H1 (cell line): ENCODE data around the gene CBLB. TPM values are rescaled to one million over a fixed set of nuclear protein-coding genes. Genes with fewer than 3 reads are reported as not detected.

Experiments used
- CTCF ChIA-PET: fragments of 300-600 bp; sonication (Branson Sonifier 250); formaldehyde crosslinking; loops from one replicate; lab custom pipeline; 2021; ENCODE audit not compliant: partially characterized antibody; lab: Charles Lee
- POLR2A ChIA-PET: fragments of 300-600 bp; sonication (Branson Sonifier 250); formaldehyde crosslinking; loops from one replicate; lab custom pipeline; 2021; ENCODE audit warnings: inconsistent platforms; ENCODE audit not compliant: partially characterized antibody; lab: Charles Lee
- DNase-seq, 2 experiments: peaks; one replicate each; pipeline versions ENCODE4 v3.0.0 to v3.0.0-alpha.2; 2010 to 2022; ENCODE audit warnings: low spot score in 2 of 2, low read depth in 1 of 2, mixed read lengths in 1 of 2
- FAIRE-seq: peaks from 2 replicates; lab custom pipeline; 2011; peaks lifted over from hg19 to GRCh38; lab: Jason Lieb, UNC
- H2AFZ ChIP-seq: 2 replicates; pipeline ENCODE4 v1.8.1; 2012; ENCODE audit warnings: low read length, inconsistent platforms
- H2AK5ac ChIP-seq: 2 replicates; pipeline ENCODE4 v1.6.1; 2013; ENCODE audit warnings: low read depth, low read length
- H2BK120ac ChIP-seq: replicated peaks from 2 replicates; pipeline ENCODE3; 2013; ENCODE audit warnings: low read depth, low read length, inconsistent platforms
- H2BK12ac ChIP-seq: 2 replicates; pipeline ENCODE4 v1.6.1; 2013; ENCODE audit warnings: low read depth, low read length
- H2BK15ac ChIP-seq: 2 replicates; pipeline ENCODE4 v1.6.1; 2013; ENCODE audit warnings: low read length
- H2BK20ac ChIP-seq: 2 replicates; pipeline ENCODE4 v1.6.1; 2013; ENCODE audit warnings: low read length
- H2BK5ac ChIP-seq: 2 replicates; pipeline ENCODE4 v1.6.1; 2013; ENCODE audit warnings: low read depth, low read length
- H3K14ac ChIP-seq: 2 replicates; pipeline ENCODE4 v1.6.1; 2013; ENCODE audit warnings: inconsistent platforms; ENCODE audit not compliant: insufficient read length
- H3K18ac ChIP-seq: 2 replicates; pipeline ENCODE4 v1.6.1; 2013; ENCODE audit warnings: low read length; ENCODE audit errors: extremely low read depth
- H3K23ac ChIP-seq: 2 replicates; pipeline ENCODE4 v1.6.1; 2013; ENCODE audit warnings: inconsistent platforms; ENCODE audit not compliant: insufficient read length
- H3K23me2 ChIP-seq: 2 replicates; pipeline ENCODE4 v1.6.1; 2013; ENCODE audit warnings: low read depth, low read length
- H3K27ac ChIP-seq: 2 replicates; pipeline ENCODE4 v1.6.1; 2011; ENCODE audit warnings: low read depth, low read length, inconsistent platforms
- H3K27me3 ChIP-seq, 4 experiments: replicated peaks in 1 of 4; 1 replicate in 1 of 4; 2 replicates in 3 of 4; pipeline versions ENCODE4 v1.6.1 to v1.8.1; 2011 to 2013; ENCODE audit warnings: low read length in 3 of 4, mild to moderate bottlenecking in 3 of 4, inconsistent platforms in 2 of 4, mixed read lengths in 2 of 4, moderate library complexity in 1 of 4; ENCODE audit not compliant: control insufficient read depth in 3 of 4, insufficient read depth in 3 of 4; ENCODE audit errors: extremely low read depth in 1 of 4
- H3K36me3 ChIP-seq, 4 experiments: 2 replicates each; pipeline versions ENCODE4 v1.6.1 to v1.8.1; 2011 to 2013; ENCODE audit warnings: mild to moderate bottlenecking in 4 of 4, low read length in 3 of 4, moderate library complexity in 2 of 4, control low read depth in 1 of 4, inconsistent platforms in 1 of 4; ENCODE audit not compliant: insufficient read depth in 4 of 4, control insufficient read depth in 2 of 4
- H3K4ac ChIP-seq: replicated peaks from 2 replicates; pipeline ENCODE3; 2013; ENCODE audit warnings: low read length, low read depth, mixed read lengths, inconsistent platforms; ENCODE audit not compliant: insufficient read length
- H3K4me1 ChIP-seq, 4 experiments: replicated peaks in 1 of 4; 1 replicate in 1 of 4; 2 replicates in 3 of 4; pipeline versions ENCODE4 v1.6.1 to v1.8.1; 2011 to 2013; ENCODE audit warnings: low read length in 3 of 4, inconsistent platforms in 2 of 4, mixed read lengths in 1 of 4; ENCODE audit not compliant: insufficient read depth in 4 of 4, control insufficient read depth in 3 of 4
- H3K4me2 ChIP-seq, 2 experiments: 2 replicates each; pipeline versions ENCODE4 v1.6.1 to v1.8.1; 2011 to 2013; ENCODE audit warnings: low read depth in 2 of 2, low read length in 2 of 2, control low read depth in 1 of 2, inconsistent platforms in 1 of 2, mild to moderate bottlenecking in 1 of 2; ENCODE audit not compliant: insufficient read depth in 1 of 2
- H3K4me3 ChIP-seq, 4 experiments: fragments of 200-600, 300-600 bp in 1 of 4; sonication (generic), shearing (Covaris generic), sonication (Bioruptor Twin) in 1 of 4; 2 replicates each; pipeline versions ENCODE4 v1.5.1 to v1.8.1; 2011 to 2016; ENCODE audit warnings: low read length in 4 of 4, low read depth in 3 of 4, control low read depth in 2 of 4, inconsistent platforms in 2 of 4, mild to moderate bottlenecking in 2 of 4, mixed read lengths in 1 of 4, moderate library complexity in 1 of 4; ENCODE audit not compliant: insufficient read depth in 2 of 4; ENCODE audit errors: extremely low read depth in 1 of 4
- H3K56ac ChIP-seq: replicated peaks from 2 replicates; pipeline ENCODE3; 2013; ENCODE audit warnings: low read depth, mild to moderate bottlenecking, mixed read lengths, low read length, inconsistent platforms; ENCODE audit not compliant: insufficient read length
- H3K79me1 ChIP-seq: 2 replicates; pipeline ENCODE4 v1.6.1; 2013; ENCODE audit warnings: low read depth, low read length, control low read depth
- H3K79me2 ChIP-seq, 2 experiments: 2 replicates each; pipeline versions ENCODE4 v1.6.1 to v1.8.1; 2012 to 2013; ENCODE audit warnings: low read length in 2 of 2, mild to moderate bottlenecking in 2 of 2, inconsistent platforms in 1 of 2; ENCODE audit not compliant: insufficient read depth in 2 of 2, control insufficient read depth in 1 of 2
- H3K9ac ChIP-seq, 4 experiments: replicated peaks in 1 of 4; 1 replicate in 1 of 4; 2 replicates in 3 of 4; pipeline versions ENCODE4 v1.6.1 to v1.8.1; 2011 to 2013; ENCODE audit warnings: low read depth in 3 of 4, low read length in 3 of 4, control low read depth in 2 of 4, mild to moderate bottlenecking in 2 of 4, moderate library complexity in 2 of 4, inconsistent platforms in 1 of 4; ENCODE audit errors: extremely low read depth in 1 of 4
- H3K9me3 ChIP-seq, 2 experiments: 2 replicates each; pipeline versions ENCODE4 v1.6.1 to v1.8.1; 2012 to 2013; ENCODE audit warnings: mild to moderate bottlenecking in 2 of 2, moderate library complexity in 2 of 2, control low read depth in 1 of 2, inconsistent platforms in 1 of 2, low read depth in 1 of 2, low read length in 1 of 2, mixed read lengths in 1 of 2; ENCODE audit not compliant: insufficient read depth in 2 of 2
- H4K20me1 ChIP-seq, 2 experiments: replicated peaks in 1 of 2; 2 replicates each; pipeline versions ENCODE3 to v1.8.1; 2011 to 2013; ENCODE audit warnings: inconsistent platforms in 2 of 2, low read length in 2 of 2, mild to moderate bottlenecking in 1 of 2; ENCODE audit not compliant: insufficient read depth in 2 of 2, control insufficient read depth in 1 of 2
- H4K5ac ChIP-seq: 2 replicates; pipeline ENCODE4 v1.6.1; 2013; ENCODE audit warnings: low read length, low read depth, mixed read lengths, inconsistent platforms; ENCODE audit not compliant: insufficient read length
- H4K8ac ChIP-seq: 2 replicates; pipeline ENCODE4 v1.8.0; 2013; ENCODE audit warnings: mild to moderate bottlenecking, moderate library complexity, low read length, inconsistent platforms; ENCODE audit not compliant: insufficient read depth; ENCODE audit errors: extremely low read depth
- H4K91ac ChIP-seq: replicated peaks from 2 replicates; pipeline ENCODE3; 2013; ENCODE audit warnings: low read length, mixed read lengths, inconsistent platforms; ENCODE audit not compliant: insufficient read length
- ASH2L ChIP-seq: fragments of 200-600, 300-600 bp; sonication (generic); IDR thresholded peaks from one replicate; pipeline ENCODE4 v1.7.1; 2017; ENCODE audit warnings: low read length
- ATF2 ChIP-seq: IDR thresholded peaks from 2 replicates; pipeline ENCODE4 v1.6.1; 2012; ENCODE audit warnings: low read length, inconsistent platforms
- CEBPB ChIP-seq: IDR thresholded peaks from 2 replicates; pipeline ENCODE4 v1.6.1; 2012; ENCODE audit warnings: low read depth, low read length
- CTCF ChIP-seq, 3 experiments: IDR thresholded peaks; 1 replicate in 2 of 3; 2 replicates in 1 of 3; pipeline versions ENCODE4 v1.5.1 to v1.6.1; 2011; ENCODE audit warnings: low read length in 3 of 3, mild to moderate bottlenecking in 3 of 3, inconsistent platforms in 2 of 3, low read depth in 1 of 3, moderate library complexity in 1 of 3; ENCODE audit not compliant: insufficient read depth in 1 of 3; ENCODE audit errors: control extremely low read depth in 1 of 3
- EZH2 ChIP-seq: fragments of 200-600 bp; sonication (generic); IDR thresholded peaks from 2 replicates; pipeline ENCODE4 v1.7.1; 2012; ENCODE audit warnings: low read depth, mild to moderate bottlenecking, moderate library complexity, low read length, inconsistent platforms; ENCODE audit not compliant: severe bottlenecking
- GABPA ChIP-seq: IDR thresholded peaks from 2 replicates; pipeline ENCODE4 v1.6.1; 2011; ENCODE audit warnings: mild to moderate bottlenecking, low read length, moderate library complexity, borderline replicate concordance; ENCODE audit not compliant: insufficient read depth
- NANOG ChIP-seq: IDR thresholded peaks from 2 replicates; pipeline ENCODE4 v1.6.1; 2011; ENCODE audit warnings: low read length, low read depth, mild to moderate bottlenecking, inconsistent platforms; ENCODE audit not compliant: insufficient read depth, poor library complexity, severe bottlenecking
- RBBP5 ChIP-seq: IDR thresholded peaks from 2 replicates; pipeline ENCODE4 v1.7.1; 2012; ENCODE audit warnings: low read depth, mild to moderate bottlenecking, inconsistent platforms, low read length, moderate library complexity, borderline replicate concordance
- WGBS, 2 experiments: shearing (Covaris generic) in 1 of 2; methylation state at CpG; one replicate each; pipeline versions ENCODE4 v1.1.6 to v1.1.7; 2013 to 2015; ENCODE audit warnings: low lambda C conversion rate in 2 of 2, mixed read lengths in 2 of 2, inconsistent platforms in 1 of 2, low coverage in 1 of 2, missing lambda C conversion rate in 1 of 2; ENCODE audit not compliant: insufficient replicate concordance in 2 of 2, insufficient coverage in 1 of 2, insufficient read length in 1 of 2; ENCODE audit errors: extremely low coverage in 1 of 2, missing lambda C conversion rate in 1 of 2; 5-methylcytosine and 5-hydroxymethylcytosine counted together
- polyA plus RNA-seq, 7 experiments: library from polyadenylated mRNA; depleted of rRNA in 3 of 7; stranded (reverse) in 5 of 7; unstranded in 2 of 7; fragments of >200 nt in 5 of 7; fragments of 200-250 nt in 2 of 7; gene quantifications; 1 replicate in 5 of 7; 2 replicates in 1 of 7; 4 replicates in 1 of 7; pipeline versions ENCODE4 v1.2.1 to v1.2.3, GENCODE V29; 2011 to 2013; ENCODE audit warnings: missing spikeins in 2 of 7, mixed read lengths in 2 of 7
- total RNA-seq: library from RNA; stranded (reverse); fragmentation: NEBNext Ultra II Directional; extraction: Animal tissue kit (Norgen Biotek cat#: 25700); gene quantifications from 2 replicates; pipeline ENCODE4 v1.2.1, GENCODE V29; 2021

CBLB gene
- total and polyA plus RNA-seq, 2 of the 8 experiments (the other 6 are each of a cell fraction or from before 2014, with no cell fraction given), result 14.5 to 26.0 TPM

- Histone ChIP-seq H4K91ac (no peak overlapping the region), H2BK12ac (no peak overlapping the region), H3K23me2 (no peaks in the 10 kb centered on the region), H3K27me3 (no peaks in the 10 kb centered on the region), H3K18ac (no peak overlapping the region), H3K36me3 (peaks cover 0 to 21% (median 4%) of the 10 kb centered on the region in 4 experiments; a peak in 5 of 8 replicates), H3K56ac (no peak overlapping the region), H3K4me3 (no peak overlapping the region), H3K9ac (no peak overlapping the region), H3K4ac (no peak overlapping the region), H3K14ac (no peak overlapping the region), H3K23ac (no peak overlapping the region), H2AK5ac (no peak overlapping the region), H2AFZ (no peak overlapping the region), H4K20me1 (no peaks in the 10 kb centered on the region), H3K4me1 (no peaks in the 10 kb centered on the region), H2BK5ac (no peak overlapping the region), H3K4me2 (no peak overlapping the region), H3K9me3 (peaks cover 14 to 17% of the 10 kb centered on the region in 2 experiments), H2BK20ac (no peak overlapping the region), H3K79me1 (no peaks in the 10 kb centered on the region), H4K8ac (peak overlapping the region; percentile 68; the same call in 1 of the 2 replicates), H3K79me2 (peaks cover 0 to 3% of the 10 kb centered on the region in 2 experiments; a peak in 1 of 4 replicates), H2BK15ac (no peak overlapping the region), H2BK120ac (no peak overlapping the region), H3K27ac (no peak overlapping the region), H4K5ac (no peak overlapping the region)
- TF ChIP-seq ASH2L, result no peak
- TF ChIP-seq ATF2, result no peak
- TF ChIP-seq EZH2, result no peak
- TF ChIP-seq CTCF (IDR thresholded peaks at IDR 0.05; ENCODE audit: control extremely low read depth in 1 of 3, insufficient read depth in 1 of 3, low read depth in 1 of 3, low read length in 3 of 3), result no peak
- no peak for TF ChIP-seq CEBPB
- no peak for TF ChIP-seq NANOG
- TF ChIP-seq RBBP5, result no peak
- no peak for TF ChIP-seq GABPA
- ChIA-PET POLR2A (no interaction called here), CTCF (no interaction called here)
- 94% methylated on average over 6 of the region's 6 CpGs; no CpG with 5 or more reads in 1 of the 2 experiments for WGBS, 2 experiments
- FAIRE-seq (no peak), DNase-seq (no peak)
These were observed 109.3 kb downstream of the CBLB start for GRCh38 chr3:105759442-105760078.
